SK-N-SH (cell line): Measurements from ENCODE around the gene TWF2. TPM values are rescaled to one million over a fixed set of nuclear protein-coding genes. Genes with fewer than 3 reads are reported as not detected.

ENCODE experiments used
- CTCF ChIA-PET: fragments of 300-600, 350-600 bp; formaldehyde crosslinking; extraction: SDS; loops from one replicate; lab custom pipeline; 2021; lab: Yijun Ruan, JAX
- POLR2A ChIA-PET: fragments of 350-600 bp; sonication (Branson Sonifier 250); formaldehyde crosslinking; extraction: SDS; loops from one replicate; lab custom pipeline; 2020; ENCODE audit warnings: antibody characterized with exemption, inconsistent platforms; lab: Yijun Ruan, JAX
- DNase-seq: peaks from one replicate; pipeline ENCODE4 v3.0.0; 2012
- H2AFZ ChIP-seq: fragments of 200-600 bp; sonication (generic); 2 replicates; pipeline ENCODE4 v1.8.1; 2016; ENCODE audit warnings: antibody characterized with exemption, mild to moderate bottlenecking, low read depth
- H3F3A ChIP-seq: fragments of 200-600 bp; sonication (generic); replicated peaks from 2 replicates; pipeline ENCODE3; 2016; ENCODE audit warnings: antibody characterized with exemption, mild to moderate bottlenecking; ENCODE audit not compliant: insufficient read depth
- H3K27ac ChIP-seq, 2 experiments: fragments of 200-500 bp in 1 of 2; fragments of 200-600 bp in 1 of 2; sonication (Bioruptor generic) in 1 of 2; sonication (generic), shearing (Covaris generic) in 1 of 2; 2 replicates each; pipeline versions ENCODE4 v1.5.1 to v1.6.1; 2014 to 2016; ENCODE audit warnings: low read depth in 2 of 2, inconsistent platforms in 1 of 2, low read length in 1 of 2, mild to moderate bottlenecking in 1 of 2, mixed read lengths in 1 of 2
- H3K27me3 ChIP-seq: fragments of 200-600 bp; sonication (generic), shearing (Covaris generic); 2 replicates; pipeline ENCODE4 v1.6.1; 2016; ENCODE audit warnings: mixed run types; ENCODE audit not compliant: insufficient read depth
- H3K36me3 ChIP-seq, 2 experiments: fragments of 200-500 bp in 1 of 2; fragments of 200-600 bp in 1 of 2; sonication (Bioruptor generic) in 1 of 2; sonication (generic) in 1 of 2; replicated peaks in 1 of 2; 2 replicates each; pipeline versions ENCODE3 to v1.5.1; 2014 to 2016; ENCODE audit warnings: low read length in 1 of 2, mild to moderate bottlenecking in 1 of 2; ENCODE audit not compliant: insufficient read depth in 2 of 2, control insufficient read depth in 1 of 2
- H3K4me1 ChIP-seq, 2 experiments: fragments of 200-500 bp in 1 of 2; fragments of 200-600 bp in 1 of 2; sonication (Bioruptor generic) in 1 of 2; sonication (generic), shearing (Covaris generic) in 1 of 2; 2 replicates each; pipeline versions ENCODE4 v1.5.1 to v1.6.1; 2014 to 2016; ENCODE audit warnings: low read depth in 1 of 2, low read length in 1 of 2, mixed run types in 1 of 2; ENCODE audit not compliant: insufficient read depth in 2 of 2, control insufficient read depth in 1 of 2
- H3K4me2 ChIP-seq: fragments of 200-600 bp; sonication (generic), shearing (Covaris generic); 2 replicates; pipeline ENCODE4 v1.6.1; 2017; ENCODE audit warnings: mixed run types
- H3K4me3 ChIP-seq, 2 experiments: fragments of 200-500 bp in 1 of 2; fragments of 200-600 bp in 1 of 2; sonication (Bioruptor generic) in 1 of 2; sonication (generic), shearing (Covaris generic) in 1 of 2; 2 replicates each; pipeline versions ENCODE4 v1.5.1 to v1.8.1; 2014 to 2016; ENCODE audit warnings: low read depth in 2 of 2, inconsistent platforms in 1 of 2, low read length in 1 of 2, mild to moderate bottlenecking in 1 of 2, mixed read lengths in 1 of 2, moderate library complexity in 1 of 2
- H3K79me2 ChIP-seq: fragments of 200-600 bp; sonication (generic); 2 replicates; pipeline ENCODE4 v1.8.1; 2017; ENCODE audit warnings: mild to moderate bottlenecking; ENCODE audit not compliant: insufficient read depth
- H3K9ac ChIP-seq: fragments of 200-600 bp; sonication (generic); 2 replicates; pipeline ENCODE4 v1.6.1; 2017; ENCODE audit warnings: mixed run types
- H3K9me2 ChIP-seq: fragments of 200-600 bp; sonication (generic); 2 replicates; pipeline ENCODE4 v1.6.1; 2017; ENCODE audit warnings: mixed run types
- H3K9me3 ChIP-seq: fragments of 200-600 bp; sonication (generic); 2 replicates; pipeline ENCODE4 v1.6.1; 2017; ENCODE audit warnings: mixed run types, mild to moderate bottlenecking, moderate library complexity
- H4K20me1 ChIP-seq: fragments of 200-600 bp; sonication (generic); 2 replicates; pipeline ENCODE4 v1.6.1; 2017; ENCODE audit warnings: mild to moderate bottlenecking, mixed run types; ENCODE audit not compliant: insufficient read depth
- CTCF ChIP-seq: fragments of 200-600 bp; sonication (generic); IDR thresholded peaks from 2 replicates; pipeline ENCODE4 v1.6.1; 2017; ENCODE audit warnings: antibody characterized with exemption, mild to moderate bottlenecking, moderate library complexity
- IRF3 ChIP-seq: fragments of 150-350 bp; IDR thresholded peaks from 2 replicates; pipeline ENCODE4 v1.6.1; 2016; ENCODE audit warnings: mild to moderate bottlenecking, low read depth, low read length
- MAX ChIP-seq: IDR thresholded peaks from 2 replicates; pipeline ENCODE4 v1.4.0; 2012; ENCODE audit warnings: low read depth
- MXI1 ChIP-seq: IDR thresholded peaks from 2 replicates; pipeline ENCODE4 v1.6.1; 2012; ENCODE audit warnings: mild to moderate bottlenecking, low read depth, low read length, improper control_type of control experiment
- NFIC ChIP-seq: IDR thresholded peaks from 2 replicates; pipeline ENCODE4 v1.4.0; 2012; ENCODE audit warnings: borderline replicate concordance
- POLR2AphosphoS5 ChIP-seq: IDR thresholded peaks from 2 replicates; pipeline ENCODE4 v1.6.1; 2012; ENCODE audit warnings: low read depth, low read length
- RAD21 ChIP-seq: IDR thresholded peaks from 2 replicates; pipeline ENCODE4 v1.6.1; 2012; ENCODE audit warnings: mild to moderate bottlenecking, low read length
- REST ChIP-seq: IDR thresholded peaks from 2 replicates; pipeline ENCODE4 v1.6.1; 2012; ENCODE audit warnings: mild to moderate bottlenecking, low read depth, low read length, moderate library complexity
- SMC3 ChIP-seq: IDR thresholded peaks from 2 replicates; pipeline ENCODE4 v1.6.1; 2012; ENCODE audit warnings: low read depth, low read length, improper control_type of control experiment
- TAF1 ChIP-seq: IDR thresholded peaks from 2 replicates; pipeline ENCODE4 v1.6.1; 2012; ENCODE audit warnings: low read depth, mild to moderate bottlenecking, low read length, moderate library complexity, borderline replicate concordance
- YY1 ChIP-seq: IDR thresholded peaks from 2 replicates; pipeline ENCODE4 v1.4.0; 2012; ENCODE audit warnings: low read depth, mild to moderate bottlenecking
- WGBS: methylation state at CpG from one replicate; pipeline ENCODE4 v1.1.6; 2017; ENCODE audit warnings: low lambda C conversion rate; 5-methylcytosine and 5-hydroxymethylcytosine counted together
- polyA plus RNA-seq, 3 experiments: library from polyadenylated mRNA; depleted of rRNA; stranded (reverse); fragments of >200 nt; gene quantifications; 2 replicates each; pipeline ENCODE4 v1.2.3, GENCODE V29; 2012

TWF2 gene
- polyA plus RNA-seq, 1 of the 3 experiments (the other 2 are of a cell fraction), result 188 TPM

- Histone ChIP-seq H3K27ac (peak within 1 kb of the TSS; percentile 90 to 97), H3F3A (peaks cover 27% of the 10 kb centered on the region), H4K20me1 (peaks cover 42% of the 10 kb centered on the region), H3K4me2 (peak within 1 kb of the TSS; percentile 96), H3K9me3 (no peaks in the 10 kb centered on the region), H3K4me3 (peak within 1 kb of the TSS; percentile 71 to 92), H3K4me1 (peaks cover 11 to 20% of the 10 kb centered on the region in 2 experiments; a peak in 3 of 4 replicates), H3K9ac (peak within 1 kb of the TSS; percentile 97), H3K9me2 (no peaks in the 10 kb centered on the region), H3K79me2 (peaks cover 53% of the 10 kb centered on the region), H3K27me3 (no peaks in the 10 kb centered on the region), H3K36me3 (peaks cover 0 to 13% of the 10 kb centered on the region in 2 experiments), H2AFZ (peak within 1 kb of the TSS; percentile 77; the same call in 1 of the 2 replicates)
- whole genome bisulfite sequencing, result 2% methylated on average over 15 of the region's 58 CpGs
- TF ChIP-seq POLR2AphosphoS5 (peak; percentile 95), IRF3 (no peak), CTCF (peak; percentile 61), MXI1 (peak; percentile 55), NFIC (no peak), MAX (no peak), YY1 (peak; percentile 94), RAD21 (peak; percentile 38), REST (no peak), TAF1 (peak; percentile 97), SMC3 (peak; percentile 16; the same call in 1 of the 2 replicates)
- ChIA-PET POLR2A (interaction anchor here (0.6 to 5.7 kb wide), 16 partner anchors 9 to 283 kb away, joined by 3 to 67 read pairs (median 4); partner anchors contain the start of genes GLYCTK, POC1A, PPM1M and RPL29), CTCF (interaction anchor here (0.5 to 5.2 kb wide), 18 partner anchors 10 to 723 kb away, joined by 3 to 63 read pairs (median 5); partner anchors contain the start of genes GLYCTK, PPM1M and TWF2)
- peak; percentile 98 for DNase-seq
Measured at GRCh38 chr3:52278510-52279069, 39.6 kb upstream of the TWF2 start, which contains the start of gene WDR82. TSS of gene WDR82 (minus strand) at chr3:52278649. CDS start at chr3:52278361, 288 bp downstream.
